HepG2 (cell line): ENCODE measurements around the gene UBE3B. TPM values are rescaled to one million over a fixed set of nuclear protein-coding genes. Genes with fewer than 3 reads are reported as not detected.

Experiments used
- ATM ChIP-seq: fragments of 450-650 bp; IDR thresholded peaks from 2 replicates; pipeline ENCODE4 v1.7.1; 2017; ENCODE audit warnings: mild to moderate bottlenecking, borderline replicate concordance
- CENPT ChIP-seq: sonication (generic); formaldehyde crosslinking; IDR thresholded peaks from 2 replicates; pipeline ENCODE4 v1.8.0; 2022; ENCODE audit warnings: low read depth, mild to moderate bottlenecking, moderate library complexity, missing genetic modification reagents
- GPBP1L1 ChIP-seq: sonication (generic); formaldehyde crosslinking; IDR thresholded peaks from 2 replicates; pipeline ENCODE4 v1.5.0; 2020; ENCODE audit warnings: mild to moderate bottlenecking, missing genetic modification reagents
- HNRNPL ChIP-seq: fragments of 200-400 bp; formaldehyde crosslinking; IDR thresholded peaks from 2 replicates; pipeline ENCODE4 v1.6.1; 2017; ENCODE audit warnings: mild to moderate bottlenecking, low read depth, low read length
- HOMEZ ChIP-seq: IDR thresholded peaks from 2 replicates; pipeline ENCODE4 v1.6.1; 2016; ENCODE audit warnings: low read depth
- KMT2B ChIP-seq: IDR thresholded peaks from 2 replicates; pipeline ENCODE4 v1.6.1; 2016; ENCODE audit warnings: missing genetic modification reagents, missing compliant biosample characterization
- PAXIP1 ChIP-seq: sonication (generic); formaldehyde crosslinking; conservative IDR thresholded peaks from 2 replicates; pipeline ENCODE4 v1.4.0; 2020; ENCODE audit warnings: mild to moderate bottlenecking, missing genetic modification reagents, moderate library complexity
- PHF5A ChIP-seq: IDR thresholded peaks from one replicate; pipeline ENCODE4 v1.6.1; 2018; ENCODE audit warnings: low read depth, missing genetic modification reagents; ENCODE audit not compliant: unreplicated experiment
- PRPF4 ChIP-seq: fragments of 200-400 bp; formaldehyde crosslinking; IDR thresholded peaks from 2 replicates; pipeline ENCODE4 v1.6.1; 2016; ENCODE audit warnings: low read length, low read depth; ENCODE audit not compliant: poor library complexity, severe bottlenecking
- RERE ChIP-seq: IDR thresholded peaks from 2 replicates; pipeline ENCODE4 v1.6.1; 2016; ENCODE audit warnings: low read depth, missing genetic modification reagents, missing compliant biosample characterization
- ZFP82 ChIP-seq: sonication (generic); formaldehyde crosslinking; IDR thresholded peaks from 2 replicates; pipeline ENCODE4 v1.5.1; 2020; ENCODE audit warnings: mild to moderate bottlenecking, missing genetic modification reagents, borderline replicate concordance
- ZNF160 ChIP-seq: sonication (generic); formaldehyde crosslinking; IDR thresholded peaks from 2 replicates; pipeline ENCODE4 v1.8.0; 2022; ENCODE audit warnings: mild to moderate bottlenecking, inconsistent platforms, missing genetic modification reagents
- ZNF264 ChIP-seq: sonication (generic); formaldehyde crosslinking; IDR thresholded peaks from 2 replicates; pipeline ENCODE4 v1.4.0; 2020; ENCODE audit warnings: missing genetic modification reagents
- ZNF543 ChIP-seq: sonication (generic); formaldehyde crosslinking; IDR thresholded peaks from 2 replicates; pipeline ENCODE4 v1.4.0; 2020; ENCODE audit warnings: mild to moderate bottlenecking, missing genetic modification reagents
- ZNF879 ChIP-seq: sonication (generic); formaldehyde crosslinking; IDR thresholded peaks from 2 replicates; pipeline ENCODE4 v1.8.1; 2023; ENCODE audit warnings: missing genetic modification reagents
- ZSCAN22 ChIP-seq: sonication (generic); formaldehyde crosslinking; IDR thresholded peaks from 2 replicates; pipeline ENCODE4 v1.4.0; 2020; ENCODE audit warnings: mild to moderate bottlenecking, missing genetic modification reagents
- ZSCAN31 ChIP-seq: sonication (generic); formaldehyde crosslinking; IDR thresholded peaks from 2 replicates; pipeline ENCODE4 v1.5.0; 2020; ENCODE audit warnings: low read depth, mild to moderate bottlenecking, missing genetic modification reagents
- polyA plus RNA-seq, 8 experiments: library from polyadenylated mRNA; depleted of rRNA in 3 of 8; stranded (reverse) in 7 of 8; unstranded in 1 of 8; fragments of >200 nt; fragmentation: Illumina TruSeq in 4 of 8; extraction: Trizol in 4 of 8; gene quantifications; 2 replicates each; pipeline versions ENCODE4 v1.2.1 to v1.2.3, GENCODE V29; 2011 to 2016; ENCODE audit warnings: low read depth in 4 of 8, missing spikeins in 1 of 8, mixed read lengths in 1 of 8; ENCODE audit not compliant: insufficient read depth in 1 of 8
- total RNA-seq, 5 experiments: library from RNA; depleted of rRNA; stranded (reverse); fragments of >200 nt; fragmentation: Illumina TruSeq; extraction: Trizol; gene quantifications; 2 replicates each; pipeline ENCODE4 v1.2.3, GENCODE V29; 2016; ENCODE audit warnings: low read depth in 1 of 5

The UBE3B gene
- total and polyA plus RNA-seq, 2 of the 13 experiments (the other 11 are each of a cell fraction or from before 2014, with no cell fraction given), result 22.7 to 25.3 TPM

- no peak for TF ChIP-seq RERE (CRISPR knock-in tag)
- peak; percentile 86 for TF ChIP-seq ZNF160 (CRISPR knock-in tag)
- no peak for TF ChIP-seq HOMEZ
- peak; percentile 82 for TF ChIP-seq KMT2B (CRISPR knock-in tag)
- 0 out of 2 replicates have a peak, but pooled peaks have one; percentile 44 for TF ChIP-seq ZNF879 (CRISPR knock-in tag)
- TF ChIP-seq ZSCAN22 (CRISPR knock-in tag), result peak; percentile 27; the same call in 1 of the 2 replicates
- TF ChIP-seq ZNF264 (CRISPR knock-in tag), result no peak
- TF ChIP-seq ZSCAN31 (CRISPR knock-in tag), result peak; percentile 77; the same call in 1 of the 2 replicates
- peak; percentile 23; the same call in 1 of the 2 replicates for TF ChIP-seq PAXIP1 (CRISPR knock-in tag)
- TF ChIP-seq PHF5A (CRISPR knock-in tag), result no peak
- no peak for TF ChIP-seq CENPT (CRISPR knock-in tag)
- no peak for TF ChIP-seq PRPF4
- TF ChIP-seq HNRNPL, result 0 out of 2 replicates have a peak, but pooled peaks have one; percentile 20
- no peak for TF ChIP-seq GPBP1L1 (CRISPR knock-in tag)
- peak; percentile 89; the same call in 1 of the 2 replicates for TF ChIP-seq ZNF543
- TF ChIP-seq ATM, result no peak
- TF ChIP-seq ZFP82 (CRISPR knock-in tag), result 0 out of 2 replicates have a peak, but pooled peaks have one; percentile 38
Observed at GRCh38 chr12:109477185-109477962, at the start of gene UBE3B, which contains the start of gene KCTD10 (continued).
